ENCODE measurements around the gene PRKCA.

DNA sequence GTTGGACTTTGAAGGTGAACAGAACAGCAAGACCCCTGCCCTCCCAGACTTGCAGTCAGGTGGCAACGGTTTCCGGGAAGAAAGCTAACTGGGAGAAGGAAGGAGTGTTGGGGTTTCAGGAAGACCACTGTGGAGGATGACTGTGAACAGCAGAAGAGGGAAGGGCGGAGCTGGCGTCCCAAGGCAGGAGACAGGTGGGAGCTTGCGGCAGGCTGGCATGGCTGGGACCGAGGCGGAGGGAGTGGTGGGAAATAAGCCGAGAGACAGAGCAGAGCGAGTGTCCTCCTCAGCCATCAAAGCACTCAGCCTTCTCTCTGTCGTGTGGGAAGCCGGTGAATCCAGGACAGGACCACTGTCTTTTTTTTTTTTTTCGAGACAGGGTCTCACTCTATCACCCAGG is 424.0 kb downstream of the PRKCA start:
- no peak for TF ChIP-seq POLR2A (IDR thresholded peaks at IDR 0.05)
- TF ChIP-seq, protein P1, sequence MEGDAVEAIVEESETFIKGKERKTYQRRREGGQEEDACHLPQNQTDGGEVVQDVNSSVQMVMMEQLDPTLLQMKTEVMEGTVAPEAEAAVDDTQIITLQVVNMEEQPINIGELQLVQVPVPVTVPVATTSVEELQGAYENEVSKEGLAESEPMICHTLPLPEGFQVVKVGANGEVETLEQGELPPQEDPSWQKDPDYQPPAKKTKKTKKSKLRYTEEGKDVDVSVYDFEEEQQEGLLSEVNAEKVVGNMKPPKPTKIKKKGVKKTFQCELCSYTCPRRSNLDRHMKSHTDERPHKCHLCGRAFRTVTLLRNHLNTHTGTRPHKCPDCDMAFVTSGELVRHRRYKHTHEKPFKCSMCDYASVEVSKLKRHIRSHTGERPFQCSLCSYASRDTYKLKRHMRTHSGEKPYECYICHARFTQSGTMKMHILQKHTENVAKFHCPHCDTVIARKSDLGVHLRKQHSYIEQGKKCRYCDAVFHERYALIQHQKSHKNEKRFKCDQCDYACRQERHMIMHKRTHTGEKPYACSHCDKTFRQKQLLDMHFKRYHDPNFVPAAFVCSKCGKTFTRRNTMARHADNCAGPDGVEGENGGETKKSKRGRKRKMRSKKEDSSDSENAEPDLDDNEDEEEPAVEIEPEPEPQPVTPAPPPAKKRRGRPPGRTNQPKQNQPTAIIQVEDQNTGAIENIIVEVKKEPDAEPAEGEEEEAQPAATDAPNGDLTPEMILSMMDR (IDR thresholded peaks at IDR 0.05), result no peak
- TF ChIP-seq EP300 (IDR thresholded peaks at IDR 0.05), result no peak

Measured in ovary (tissue), 3 donors.